Sigmoid colon (tissue), 4 donors: ENCODE results near the gene VMP1.

Experiments used
- EP300 ChIP-seq, 4 donors: sonication (generic); formaldehyde crosslinking; IDR thresholded peaks; one replicate each; pipeline ENCODE4 v1.6.1; 2017; ENCODE audit warnings: antibody characterized with exemption in 4 of 4
- POLR2A ChIP-seq, 2 donors: fragments of 450-650 bp; IDR thresholded peaks; one replicate each; pipeline ENCODE4 v1.6.1; 2016; ENCODE audit warnings: antibody characterized with exemption in 2 of 2, mild to moderate bottlenecking in 2 of 2, moderate library complexity in 2 of 2
- TF ChIP-seq, protein P1 (sequence below), 4 experiments: fragments of 450-650 bp in 3 of 4; fragments of 200-600 bp in 1 of 4; IDR thresholded peaks; one replicate each; pipeline ENCODE4 v1.5.1; 2016 to 2019; ENCODE audit warnings: antibody characterized with exemption in 4 of 4, mild to moderate bottlenecking in 3 of 4, moderate library complexity in 2 of 4

DNA sequence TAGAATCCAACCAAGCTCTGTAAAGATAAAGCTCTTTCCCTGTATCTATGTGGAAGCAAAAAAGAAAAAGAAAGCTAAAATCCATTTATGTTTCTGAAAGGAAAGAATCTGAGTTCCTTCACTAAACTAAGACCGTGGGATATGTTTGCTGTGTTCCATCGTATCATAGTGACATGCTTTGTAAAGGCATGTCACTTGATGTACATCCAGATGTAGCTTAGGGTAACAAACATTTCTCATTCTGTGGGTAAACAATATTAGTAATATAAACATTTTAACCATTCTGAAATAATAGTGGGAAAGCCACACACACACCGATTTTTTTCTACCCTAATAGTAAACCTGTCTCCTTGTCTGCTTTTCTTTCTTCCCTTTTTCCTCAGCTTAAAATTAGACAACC is 107.2 kb downstream of the VMP1 start:
- no peak for TF ChIP-seq EP300 (IDR thresholded peaks at IDR 0.05)
- TF ChIP-seq, protein P1, sequence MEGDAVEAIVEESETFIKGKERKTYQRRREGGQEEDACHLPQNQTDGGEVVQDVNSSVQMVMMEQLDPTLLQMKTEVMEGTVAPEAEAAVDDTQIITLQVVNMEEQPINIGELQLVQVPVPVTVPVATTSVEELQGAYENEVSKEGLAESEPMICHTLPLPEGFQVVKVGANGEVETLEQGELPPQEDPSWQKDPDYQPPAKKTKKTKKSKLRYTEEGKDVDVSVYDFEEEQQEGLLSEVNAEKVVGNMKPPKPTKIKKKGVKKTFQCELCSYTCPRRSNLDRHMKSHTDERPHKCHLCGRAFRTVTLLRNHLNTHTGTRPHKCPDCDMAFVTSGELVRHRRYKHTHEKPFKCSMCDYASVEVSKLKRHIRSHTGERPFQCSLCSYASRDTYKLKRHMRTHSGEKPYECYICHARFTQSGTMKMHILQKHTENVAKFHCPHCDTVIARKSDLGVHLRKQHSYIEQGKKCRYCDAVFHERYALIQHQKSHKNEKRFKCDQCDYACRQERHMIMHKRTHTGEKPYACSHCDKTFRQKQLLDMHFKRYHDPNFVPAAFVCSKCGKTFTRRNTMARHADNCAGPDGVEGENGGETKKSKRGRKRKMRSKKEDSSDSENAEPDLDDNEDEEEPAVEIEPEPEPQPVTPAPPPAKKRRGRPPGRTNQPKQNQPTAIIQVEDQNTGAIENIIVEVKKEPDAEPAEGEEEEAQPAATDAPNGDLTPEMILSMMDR (IDR thresholded peaks at IDR 0.05): no peak
- TF ChIP-seq POLR2A (IDR thresholded peaks at IDR 0.05): no peak
